Kidney capillary endothelial cell (primary cell): Measurements from ENCODE around the gene C10orf71.

Source experiments
- DNase-seq: peaks from one replicate; pipeline ENCODE4 v3.0.0-alpha.2; 2018; ENCODE audit warnings: low spot score

Gene C10orf71

GRCh38 chr10:49338604-49339003, 39.6 kb downstream of the C10orf71 start:
- DNase-seq = no peak

GRCh38 chr10:49344840-49345239, 45.9 kb downstream of the C10orf71 start:
- no peak for DNase-seq

- DNase-seq = no peak
These were observed 48.4 kb downstream of the C10orf71 start for GRCh38 chr10:49347342-49347741.

GRCh38 chr10:49347827-49348226, 48.9 kb downstream of the C10orf71 start:
- no peak for DNase-seq

- no peak for DNase-seq
These were observed 49.6 kb downstream of the C10orf71 start for GRCh38 chr10:49348593-49348992.

- no peak for DNase-seq
These were observed 50.4 kb downstream of the C10orf71 start for GRCh38 chr10:49349390-49349789.

- DNase-seq = no peak
These were observed 51.2 kb downstream of the C10orf71 start for GRCh38 chr10:49350138-49350537.

GRCh38 chr10:49350846-49351532, 52.0 kb downstream of the C10orf71 start:
- DNase-seq = no peak

GRCh38 chr10:49351669-49352068, 52.7 kb downstream of the C10orf71 start:
- DNase-seq = no peak

- no peak for DNase-seq
These were observed 53.4 kb downstream of the C10orf71 start for GRCh38 chr10:49352323-49352722.

GRCh38 chr10:49353026-49353894, 54.3 kb downstream of the C10orf71 start:
- no peak for DNase-seq

GRCh38 chr10:49353895-49354566, 55.1 kb downstream of the C10orf71 start:
- no peak for DNase-seq

- no peak for DNase-seq
These were observed 55.6 kb downstream of the C10orf71 start for GRCh38 chr10:49354593-49354992.

- DNase-seq = no peak
These were observed 56.3 kb downstream of the C10orf71 start for GRCh38 chr10:49355221-49355620.

GRCh38 chr10:49356181-49356580, 57.2 kb downstream of the C10orf71 start:
- no peak for DNase-seq

- no peak for DNase-seq
These were observed 58.0 kb downstream of the C10orf71 start for GRCh38 chr10:49356944-49357343.

- DNase-seq = no peak
These were observed 58.9 kb downstream of the C10orf71 start for GRCh38 chr10:49357910-49358309.

- DNase-seq = peak; percentile 7
These were observed 60.6 kb downstream of the C10orf71 start for GRCh38 chr10:49359349-49360270.

- DNase-seq = no peak
These were observed 61.6 kb downstream of the C10orf71 start for GRCh38 chr10:49360271-49361177.

- no peak for DNase-seq
These were observed 62.2 kb downstream of the C10orf71 start for GRCh38 chr10:49361178-49361554.
